ENCODE results near the gene STK25. TPM values are rescaled to one million over a fixed set of nuclear protein-coding genes. Genes with fewer than 3 reads are reported as not detected.
"Not testable (repeated sequence)": the region's sequence is repeated elsewhere in the genome, so short reads cannot be mapped to it uniquely, and the experiment has no call there.

Gene STK25
- polyA plus RNA-seq, 1 donor (not counting 4 experiments of a cell fraction or from before 2014, with no cell fraction given) = 242 TPM

- FAIRE-seq = no peak
- Histone ChIP-seq H3K4me1 (ENCODE audit: control insufficient read depth, extremely low read depth, insufficient read depth, low read length) (no peaks in the 10 kb centered on the region), H3K9me3 (ENCODE audit: control insufficient read depth, low read depth, low read length) (no peaks in the 10 kb centered on the region), H3K36me3 (ENCODE audit: control insufficient read depth in 2 of 2, extremely low read depth in 1 of 2, insufficient read depth in 2 of 2, low read length in 2 of 2) (no peaks in the 10 kb centered on the region), H3K4me3 (ENCODE audit: control insufficient read depth in 2 of 3, extremely low read depth in 1 of 3, insufficient read depth in 2 of 3, low read depth in 1 of 3, low read length in 3 of 3) (no peak overlapping the region), H4K20me1 (ENCODE audit: control insufficient read depth, extremely low read depth, insufficient read depth, low read length) (no peaks in the 10 kb centered on the region), H3K27ac (ENCODE audit: control insufficient read depth, insufficient read depth, low read length) (no peak overlapping the region), H2AFZ (ENCODE audit: control insufficient read depth, low read length) (no peak overlapping the region), H3K9me1 (ENCODE audit: control insufficient read depth, extremely low read depth, insufficient read depth, low read length) (no peaks in the 10 kb centered on the region), H3K79me2 (ENCODE audit: control insufficient read depth, insufficient read depth, low read length) (no peaks in the 10 kb centered on the region), H3K27me3 (ENCODE audit: control insufficient read depth, extremely low read depth, insufficient read depth, low read length) (no peaks in the 10 kb centered on the region), H3K9ac (ENCODE audit: control insufficient read depth, extremely low read depth, insufficient read depth, low read length) (no peak overlapping the region), H3K4me2 (ENCODE audit: control insufficient read depth, extremely low read depth, insufficient read depth, low read depth, low read length) (no peak overlapping the region)
- TF ChIP-seq EZH2 (IDR thresholded peaks at IDR 0.05; ENCODE audit: low read length) = no peak
- TF ChIP-seq CTCF (optimal IDR thresholded peaks at IDR 0.05 in 1 of 3, IDR thresholded peaks at IDR 0.05 in 1 of 3, conservative IDR thresholded peaks at IDR 0.05 in 1 of 3; ENCODE audit: extremely low read depth in 1 of 3, insufficient read depth in 2 of 3, low read length in 3 of 3) = no peak
- no peak for DNase-seq (ENCODE audit: low read depth, low spot score)
- dilution Hi-C loops (cut with MboI; ENCODE audit: extremely low pct_ligation_motif_present, low sequenced_read_pairs) = no loop called here
Measured at GRCh38 chr2:241456546-241456945, 51.8 kb downstream of the STK25 start.

- Histone ChIP-seq H3K27me3 (ENCODE audit: control insufficient read depth, extremely low read depth, insufficient read depth, low read length) (no peaks in the 10 kb centered on the region), H3K4me1 (ENCODE audit: control insufficient read depth, extremely low read depth, insufficient read depth, low read length) (no peaks in the 10 kb centered on the region), H3K9ac (ENCODE audit: control insufficient read depth, extremely low read depth, insufficient read depth, low read length) (no peak overlapping the region), H3K79me2 (ENCODE audit: control insufficient read depth, insufficient read depth, low read length) (no peaks in the 10 kb centered on the region), H3K27ac (ENCODE audit: control insufficient read depth, insufficient read depth, low read length) (no peak overlapping the region), H4K20me1 (ENCODE audit: control insufficient read depth, extremely low read depth, insufficient read depth, low read length) (no peaks in the 10 kb centered on the region), H3K36me3 (ENCODE audit: control insufficient read depth in 2 of 2, extremely low read depth in 1 of 2, insufficient read depth in 2 of 2, low read length in 2 of 2) (peaks cover 0 to 4% of the 10 kb centered on the region in 2 experiments), H3K4me2 (ENCODE audit: control insufficient read depth, extremely low read depth, insufficient read depth, low read depth, low read length) (no peak overlapping the region), H3K4me3 (ENCODE audit: control insufficient read depth in 2 of 3, extremely low read depth in 1 of 3, insufficient read depth in 2 of 3, low read depth in 1 of 3, low read length in 3 of 3) (no peak overlapping the region), H3K9me1 (ENCODE audit: control insufficient read depth, extremely low read depth, insufficient read depth, low read length) (no peaks in the 10 kb centered on the region), H2AFZ (ENCODE audit: control insufficient read depth, low read length) (no peak overlapping the region), H3K9me3 (ENCODE audit: control insufficient read depth, low read depth, low read length) (no peaks in the 10 kb centered on the region)
- DNase-seq (ENCODE audit: low read depth, low spot score) = no peak
- no peak for FAIRE-seq
- TF ChIP-seq EZH2 (IDR thresholded peaks at IDR 0.05; ENCODE audit: low read length) = no peak
- no peak for TF ChIP-seq CTCF (optimal IDR thresholded peaks at IDR 0.05 in 1 of 3, IDR thresholded peaks at IDR 0.05 in 1 of 3, conservative IDR thresholded peaks at IDR 0.05 in 1 of 3; ENCODE audit: extremely low read depth in 1 of 3, insufficient read depth in 2 of 3, low read length in 3 of 3)
- dilution Hi-C loops (cut with MboI; ENCODE audit: extremely low pct_ligation_motif_present, low sequenced_read_pairs) = no loop called here
Measured at GRCh38 chr2:241454837-241455485, 53.4 kb downstream of the STK25 start.

GRCh38 chr2:241453919-241454318, 54.5 kb downstream of the STK25 start:
- H3K36me3 ChIP-seq (ENCODE audit: control insufficient read depth in 2 of 2, extremely low read depth in 1 of 2, insufficient read depth in 2 of 2, low read length in 2 of 2); H3K4me3 ChIP-seq (ENCODE audit: control insufficient read depth in 2 of 3, extremely low read depth in 1 of 3, insufficient read depth in 2 of 3, low read depth in 1 of 3, low read length in 3 of 3); H4K20me1 ChIP-seq (ENCODE audit: control insufficient read depth, extremely low read depth, insufficient read depth, low read length); dilution Hi-C loops (cut with MboI; ENCODE audit: extremely low pct_ligation_motif_present, low sequenced_read_pairs); H3K9me1 ChIP-seq (ENCODE audit: control insufficient read depth, extremely low read depth, insufficient read depth, low read length); H3K27ac ChIP-seq (ENCODE audit: control insufficient read depth, insufficient read depth, low read length); H2AFZ ChIP-seq (ENCODE audit: control insufficient read depth, low read length); H3K27me3 ChIP-seq (ENCODE audit: control insufficient read depth, extremely low read depth, insufficient read depth, low read length); H3K4me2 ChIP-seq (ENCODE audit: control insufficient read depth, extremely low read depth, insufficient read depth, low read depth, low read length); H3K79me2 ChIP-seq (ENCODE audit: control insufficient read depth, insufficient read depth, low read length); DNase-seq (ENCODE audit: low read depth, low spot score); H3K9me3 ChIP-seq (ENCODE audit: control insufficient read depth, low read depth, low read length); FAIRE-seq; H3K4me1 ChIP-seq (ENCODE audit: control insufficient read depth, extremely low read depth, insufficient read depth, low read length); H3K9ac ChIP-seq (ENCODE audit: control insufficient read depth, extremely low read depth, insufficient read depth, low read length): not testable (repeated sequence)

Data from keratinocyte (primary cell).